ENCODE data around the gene AFF3.
"Not testable (repeated sequence)": the region's sequence is repeated elsewhere in the genome, so short reads cannot be mapped to it uniquely, and the experiment has no call there.

Gene AFF3

GRCh38 chr2:100083421-100084216 lies 58.8 kb downstream of the AFF3 start:
- peak in 16 of 42 donors; percentile 3 to 49 (median 28) for DNase-seq
- intact Hi-C loops (cut with DNase I): not testable (repeated sequence)

- DNase-seq; intact Hi-C loops (cut with DNase I): not testable (repeated sequence)
Observed at GRCh38 chr2:100082302-100082978, 60.0 kb downstream of the AFF3 start.

- no peak for DNase-seq
- intact Hi-C loops (cut with DNase I): no loop called here
Observed at GRCh38 chr2:100077935-100078334, 64.5 kb downstream of the AFF3 start.

GRCh38 chr2:100077456-100077855 lies 64.9 kb downstream of the AFF3 start:
- no peak for DNase-seq
- intact Hi-C loops (cut with DNase I): no loop called here

- intact Hi-C loops (cut with DNase I): no loop called here
- no peak for DNase-seq
Observed at GRCh38 chr2:100075532-100075931, 66.9 kb downstream of the AFF3 start.

GRCh38 chr2:100073110-100073509 lies 69.3 kb downstream of the AFF3 start:
- no peak for DNase-seq
- intact Hi-C loops (cut with DNase I): no loop called here

GRCh38 chr2:100072503-100072902 lies 69.9 kb downstream of the AFF3 start:
- intact Hi-C loops (cut with DNase I): no loop called here
- DNase-seq: no peak

- intact Hi-C loops (cut with DNase I): no loop called here
- DNase-seq: no peak
Observed at GRCh38 chr2:100071335-100072043, 70.9 kb downstream of the AFF3 start.

- intact Hi-C loops (cut with DNase I): no loop called here
- DNase-seq: no peak
Observed at GRCh38 chr2:100070078-100070477, 72.3 kb downstream of the AFF3 start.

GRCh38 chr2:100068395-100068794 lies 74.0 kb downstream of the AFF3 start:
- intact Hi-C loops (cut with DNase I): no loop called here
- no peak for DNase-seq

GRCh38 chr2:100067784-100068183 lies 74.6 kb downstream of the AFF3 start:
- intact Hi-C loops (cut with DNase I): no loop called here
- DNase-seq: no peak

- no peak for DNase-seq
- intact Hi-C loops (cut with DNase I): no loop called here
Observed at GRCh38 chr2:100066856-100067255, 75.5 kb downstream of the AFF3 start.

GRCh38 chr2:100066246-100066645 lies 76.1 kb downstream of the AFF3 start:
- intact Hi-C loops (cut with DNase I): no loop called here
- no peak for DNase-seq

- DNase-seq: no peak
- intact Hi-C loops (cut with DNase I): no loop called here
Observed at GRCh38 chr2:100064592-100065428, 77.6 kb downstream of the AFF3 start.

- intact Hi-C loops (cut with DNase I): no loop called here
- no peak for DNase-seq
Observed at GRCh38 chr2:100064165-100064564, 78.2 kb downstream of the AFF3 start.

GRCh38 chr2:100063459-100063953 lies 78.9 kb downstream of the AFF3 start:
- no peak for DNase-seq
- intact Hi-C loops (cut with DNase I): no loop called here

- no peak for DNase-seq
- intact Hi-C loops (cut with DNase I): no loop called here
Observed at GRCh38 chr2:100062336-100062735, 80.1 kb downstream of the AFF3 start.

GRCh38 chr2:100060875-100061274 lies 81.5 kb downstream of the AFF3 start:
- intact Hi-C loops (cut with DNase I): no loop called here

GRCh38 chr2:100059638-100060037 lies 82.8 kb downstream of the AFF3 start:
- intact Hi-C loops (cut with DNase I): no loop called here
- DNase-seq: no peak

More at GRCh38 chr2:100060875-100061274, 81.5 kb downstream of the AFF3 start:
- no peak for DNase-seq
